ENCODE measurements around the gene VPS13C.

VPS13C gene

DNA sequence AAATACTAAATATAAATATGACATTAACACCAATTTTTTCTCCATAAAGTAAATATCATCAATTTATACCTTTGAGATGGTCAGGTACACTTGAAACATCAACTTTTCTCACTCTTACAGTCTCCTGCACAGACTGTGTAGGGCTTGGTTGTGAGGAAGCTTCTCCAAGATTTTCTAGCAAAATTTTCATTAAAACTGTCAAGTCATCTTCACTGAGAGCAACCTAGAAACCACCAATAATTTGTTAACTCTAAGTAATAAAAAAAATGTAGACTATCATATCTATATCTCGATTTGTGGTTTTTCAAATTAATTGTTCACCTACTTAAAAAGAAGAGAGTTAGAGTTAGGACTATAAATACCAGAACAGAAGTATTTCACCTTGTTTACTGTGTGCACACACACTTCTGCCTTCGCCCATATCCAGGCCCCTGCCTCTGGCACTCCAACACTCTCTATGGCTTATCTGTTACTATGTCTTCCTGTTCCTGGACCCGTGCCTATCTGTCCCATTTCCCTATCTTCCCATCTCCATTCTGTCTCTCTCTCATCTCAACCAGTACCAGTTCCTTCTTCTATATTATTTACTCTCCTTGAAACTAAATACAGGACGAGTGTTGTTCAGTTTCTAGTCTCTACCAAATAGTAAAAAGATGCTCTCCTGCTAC lies 123.6 kb downstream of the VPS13C start:
- DNase-seq, result no peak

DNA sequence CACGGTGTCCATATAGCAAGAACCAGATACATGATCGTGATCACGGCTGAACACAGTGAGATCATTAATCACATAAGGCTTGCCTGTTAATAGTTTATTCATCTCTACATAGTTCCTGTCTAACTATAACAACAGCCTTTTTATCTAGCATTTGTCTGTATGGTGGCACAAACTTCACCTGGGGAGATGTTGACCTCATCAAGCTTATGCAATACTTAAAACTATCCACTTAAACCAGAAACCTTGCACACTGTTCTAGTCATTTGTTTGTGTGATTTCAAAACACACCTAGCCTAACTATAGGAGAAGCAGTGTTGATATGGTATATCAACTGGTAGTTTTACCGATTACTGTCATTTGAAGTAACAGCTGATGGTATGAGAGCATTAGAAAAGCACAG lies 124.8 kb downstream of the VPS13C start:
- no peak for DNase-seq

DNA sequence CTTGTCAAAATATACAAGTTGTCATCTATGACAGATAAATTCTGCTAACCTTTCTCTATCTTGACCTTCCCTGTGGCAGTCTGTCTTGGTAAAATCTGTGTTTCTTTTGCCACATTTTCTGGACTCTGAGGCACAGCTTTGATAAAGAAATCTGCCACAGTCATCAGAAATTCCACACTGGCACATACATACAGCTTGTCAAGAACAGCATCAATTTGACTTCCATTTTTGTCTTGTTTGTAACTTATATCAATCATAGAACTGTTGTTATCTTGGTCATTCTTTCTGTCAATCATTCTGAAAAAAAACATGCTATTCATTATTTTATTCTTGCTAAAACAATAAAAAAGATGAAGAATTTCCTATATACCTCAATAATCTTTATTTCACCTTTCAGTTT lies 130.8 kb downstream of the VPS13C start:
- no peak for DNase-seq

DNA sequence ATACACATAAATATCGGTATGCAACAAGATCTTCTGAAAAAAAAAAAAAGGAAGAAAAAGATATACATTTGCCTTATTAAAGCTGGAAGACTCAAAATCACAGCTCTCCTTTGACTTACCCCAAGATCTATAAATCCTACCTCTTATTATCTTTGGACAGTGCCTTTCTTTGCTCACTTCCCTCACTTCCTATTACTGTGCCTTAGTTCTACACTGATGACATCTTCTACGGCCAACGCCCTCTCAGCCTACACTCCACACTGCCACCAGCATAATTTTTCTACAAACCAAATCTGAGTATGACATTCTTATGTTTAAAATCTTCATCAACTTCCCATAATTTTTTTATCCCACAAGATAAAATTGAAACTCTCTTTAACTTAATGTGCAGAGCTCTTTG lies 137.1 kb downstream of the VPS13C start:
- DNase-seq, result no peak

DNA sequence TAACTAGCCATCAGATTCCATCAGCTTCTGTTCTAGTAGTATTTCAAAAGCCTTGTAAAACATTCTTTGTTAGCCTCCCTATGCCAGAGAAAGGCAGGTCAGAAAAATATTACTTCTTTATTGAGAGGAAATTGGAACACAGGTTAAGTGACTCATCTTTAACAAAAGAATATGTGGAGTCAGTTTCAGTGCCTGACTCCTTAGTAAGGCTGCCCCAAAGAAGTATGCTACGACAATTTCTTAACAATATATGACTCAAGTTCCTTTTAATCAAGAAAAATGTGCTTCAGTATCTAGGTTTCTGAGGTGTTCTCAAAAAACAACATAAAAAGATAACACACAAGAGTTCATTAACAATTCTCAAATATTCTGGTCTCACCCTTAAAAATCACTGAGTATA lies 139.2 kb downstream of the VPS13C start:
- DNase-seq, result no peak

DNA sequence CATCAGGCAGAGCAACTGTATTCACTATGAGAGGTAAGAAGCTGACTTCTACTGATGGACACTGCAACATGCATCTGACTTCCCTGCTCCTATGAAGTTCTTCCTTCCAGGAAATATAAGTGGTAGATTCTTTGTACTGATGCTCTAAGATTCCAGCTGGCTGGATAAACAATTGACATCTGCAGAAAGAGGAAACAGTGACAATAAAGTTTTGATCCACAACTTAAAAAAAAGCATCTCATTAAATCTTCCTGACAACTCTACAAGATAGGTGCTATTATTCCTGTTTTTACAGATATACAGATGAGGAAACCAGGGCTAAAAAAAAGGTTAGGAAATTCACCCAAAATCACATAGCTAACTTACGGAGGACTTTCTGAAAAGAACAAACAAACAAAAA lies 142.8 kb downstream of the VPS13C start:
- no peak for DNase-seq

DNA sequence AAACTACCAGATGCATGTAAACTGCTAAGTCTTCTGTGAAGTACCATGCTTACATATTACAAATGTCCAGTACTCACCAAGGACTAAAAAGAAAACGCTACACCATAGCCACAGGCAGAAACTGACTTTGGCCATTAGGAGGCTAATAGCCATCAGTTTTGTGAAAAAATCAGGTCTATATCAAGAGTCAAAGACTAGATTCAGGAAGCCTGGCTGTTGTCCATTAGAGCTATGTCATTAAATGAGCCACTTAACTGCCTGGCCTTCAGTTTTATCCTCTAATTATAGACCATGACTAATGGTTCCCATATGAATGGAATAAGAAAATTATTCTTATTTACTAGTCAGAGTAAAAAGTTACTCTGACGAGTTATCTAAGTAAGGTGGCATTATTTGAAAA lies 144.1 kb downstream of the VPS13C start:
- no peak for DNase-seq

DNA sequence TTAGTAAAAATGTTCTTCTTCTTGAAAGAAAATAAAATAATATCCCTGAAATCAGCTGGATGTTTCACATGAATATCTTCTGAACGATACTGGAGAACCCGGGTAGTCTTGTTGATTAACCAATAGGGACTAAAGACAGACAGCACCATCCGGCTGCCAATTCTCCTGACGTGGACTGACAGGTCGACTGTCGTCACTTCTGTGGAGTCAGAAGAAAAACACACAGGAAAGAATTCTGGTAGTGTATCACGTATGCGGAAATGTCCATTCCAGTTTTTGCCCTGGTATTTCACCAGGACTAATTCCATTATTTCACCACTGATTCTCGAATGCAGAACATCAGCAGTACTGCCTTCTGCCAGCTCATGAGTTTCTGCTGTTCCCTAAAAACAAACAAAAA lies 144.6 kb downstream of the VPS13C start:
- DNase-seq, result no peak

DNA sequence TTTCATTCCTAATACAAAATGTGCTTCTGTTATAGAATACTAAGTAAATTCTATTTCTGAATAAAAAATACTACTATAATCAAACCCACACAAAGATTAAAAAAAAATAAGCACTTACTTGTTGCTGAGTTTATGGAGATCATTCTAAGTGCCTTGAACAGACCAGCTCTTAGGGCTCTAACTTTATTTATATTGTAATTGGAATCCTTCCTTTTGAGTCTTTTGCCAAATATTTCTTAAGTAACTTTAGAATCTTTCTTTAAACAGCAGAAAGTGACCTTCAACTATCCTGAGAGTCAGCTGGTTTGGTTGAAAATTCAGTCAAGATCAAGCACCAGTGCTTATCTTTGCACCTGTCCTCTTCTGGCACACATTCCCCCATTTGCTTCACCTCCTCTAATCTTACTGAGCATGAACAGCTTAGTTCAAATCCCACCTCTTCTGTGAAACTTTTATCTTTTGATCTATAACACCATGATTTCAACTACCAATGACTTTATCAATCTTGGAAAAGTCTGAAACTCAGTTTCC lies 149.3 kb downstream of the VPS13C start:
- no peak for DNase-seq

DNA sequence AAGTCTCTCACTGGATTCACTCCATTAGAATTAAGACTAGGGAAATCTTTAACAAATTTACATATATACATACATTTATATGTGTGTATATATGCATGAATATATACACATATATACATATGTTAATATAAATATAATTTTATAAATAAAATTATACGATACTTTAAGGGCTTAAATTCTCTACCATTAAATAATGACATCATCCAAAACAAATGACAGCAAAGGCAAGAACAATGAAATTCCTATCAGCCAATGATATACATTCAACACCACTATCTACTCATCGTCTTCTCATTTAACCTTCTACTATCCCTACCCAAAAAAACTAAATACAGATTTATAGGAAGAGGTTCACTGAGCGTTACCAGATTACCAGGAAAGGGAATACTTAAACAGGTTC lies 152.0 kb downstream of the VPS13C start:
- DNase-seq, result no peak

DNA sequence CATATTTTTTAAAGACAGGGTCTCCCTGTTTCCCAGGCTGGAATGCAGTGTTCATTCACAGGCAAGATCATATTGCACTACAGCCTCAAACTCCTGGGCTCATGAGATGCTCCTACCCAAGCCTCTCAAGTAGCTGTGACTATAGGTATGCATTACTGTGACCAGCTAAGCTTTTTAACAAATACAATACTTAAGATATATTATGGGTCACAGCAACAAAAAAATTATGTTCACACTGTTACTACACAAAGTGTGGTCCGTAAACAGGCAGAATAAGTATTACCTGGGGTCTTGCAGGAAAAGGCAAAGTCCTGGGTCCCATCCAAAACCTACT lies 152.5 kb downstream of the VPS13C start:
- no peak for DNase-seq

DNA sequence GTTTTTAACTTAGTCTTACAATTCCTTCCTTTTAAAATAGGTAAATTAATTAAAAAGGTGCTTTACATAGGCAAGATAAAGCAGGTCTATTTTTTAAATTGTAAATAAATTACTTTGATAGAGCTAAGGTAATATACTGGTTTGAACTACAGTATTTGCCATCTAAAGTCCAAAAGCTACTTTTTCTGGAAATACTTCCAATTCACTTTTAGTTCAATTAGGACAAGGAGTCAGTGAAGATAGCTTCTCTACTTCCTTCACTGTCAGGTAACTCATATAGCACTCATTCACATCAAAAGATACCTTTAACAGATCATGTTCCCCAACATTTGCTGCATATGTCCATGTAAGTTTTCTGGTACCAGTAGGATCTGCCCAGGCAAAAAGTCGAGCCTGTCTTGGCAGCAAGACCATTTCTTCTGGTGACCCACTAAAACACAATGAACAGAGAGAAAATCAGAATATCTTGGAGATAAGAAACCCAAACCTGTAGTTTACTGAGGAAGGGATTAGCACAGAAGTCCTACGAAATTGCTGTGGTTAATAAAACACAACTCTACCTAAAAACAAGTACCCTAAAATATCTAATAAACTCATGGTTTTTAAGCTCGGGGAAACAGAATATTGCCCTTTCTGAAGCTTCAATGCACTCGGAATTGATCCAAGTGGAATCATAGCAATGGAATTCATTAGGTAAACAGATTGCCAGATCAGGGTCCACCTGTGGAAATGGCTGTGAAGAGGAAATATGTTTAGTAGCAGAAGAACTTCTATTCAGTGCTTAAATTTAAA lies 153.1 kb downstream of the VPS13C start:
- no peak for DNase-seq

DNA sequence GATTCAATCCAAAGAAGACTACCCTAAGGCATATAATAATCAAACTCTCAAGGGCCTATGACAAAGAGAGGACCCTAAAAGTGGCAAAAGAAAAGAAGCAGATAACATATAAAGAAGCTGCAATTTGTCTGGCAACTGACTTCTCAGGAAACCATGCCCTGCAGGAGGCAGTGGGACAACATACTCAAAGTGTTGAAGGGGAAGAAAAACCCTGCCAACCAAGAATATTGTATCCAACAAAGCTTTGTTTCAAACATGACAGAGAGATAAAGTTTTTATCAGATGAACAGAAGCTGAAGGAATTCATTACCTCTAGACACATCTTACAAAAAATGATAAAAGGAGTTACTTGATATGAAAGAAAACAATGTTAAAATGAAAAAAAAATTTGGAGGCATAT lies 167.1 kb downstream of the VPS13C start:
- no peak for DNase-seq

DNA sequence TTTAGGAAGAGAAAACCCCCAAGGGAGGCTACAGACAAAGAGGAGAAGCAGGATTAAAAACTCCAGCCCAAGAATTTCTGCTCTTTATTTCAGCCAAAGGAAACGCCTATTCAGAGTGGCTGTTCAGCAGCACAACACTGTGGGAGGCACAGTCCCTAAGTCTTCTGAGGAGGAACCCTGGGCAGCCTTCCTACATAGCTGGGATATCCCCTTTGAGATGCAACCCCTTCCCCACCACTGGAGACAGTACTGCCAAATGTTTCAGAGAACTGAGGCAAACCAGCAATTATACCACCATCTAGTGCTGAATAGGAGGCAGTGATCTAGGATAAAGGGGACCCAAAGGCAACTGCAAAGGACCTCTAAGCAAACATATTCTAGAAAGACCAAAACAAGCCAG lies 168.1 kb downstream of the VPS13C start:
- no peak for DNase-seq

DNA sequence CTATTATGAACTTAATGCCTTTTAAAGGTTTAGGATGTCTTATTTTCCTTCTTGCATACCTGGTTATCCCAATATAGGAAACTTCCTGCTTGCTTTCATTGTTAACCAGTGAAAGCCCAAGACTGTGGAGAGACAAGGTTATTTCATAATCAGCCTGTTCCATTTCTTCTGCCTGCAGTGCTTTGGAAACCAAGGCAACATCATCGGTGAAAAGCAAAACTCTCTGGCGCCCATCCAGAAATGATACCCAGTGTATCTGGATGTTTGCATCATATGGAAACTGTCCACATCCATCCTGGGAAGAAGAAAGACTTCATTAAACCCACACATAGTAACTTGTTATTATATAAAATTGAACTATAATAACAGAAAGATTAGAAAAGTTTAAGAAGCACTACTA lies 170.1 kb downstream of the VPS13C start:
- DNase-seq, result peak; percentile 13

DNA sequence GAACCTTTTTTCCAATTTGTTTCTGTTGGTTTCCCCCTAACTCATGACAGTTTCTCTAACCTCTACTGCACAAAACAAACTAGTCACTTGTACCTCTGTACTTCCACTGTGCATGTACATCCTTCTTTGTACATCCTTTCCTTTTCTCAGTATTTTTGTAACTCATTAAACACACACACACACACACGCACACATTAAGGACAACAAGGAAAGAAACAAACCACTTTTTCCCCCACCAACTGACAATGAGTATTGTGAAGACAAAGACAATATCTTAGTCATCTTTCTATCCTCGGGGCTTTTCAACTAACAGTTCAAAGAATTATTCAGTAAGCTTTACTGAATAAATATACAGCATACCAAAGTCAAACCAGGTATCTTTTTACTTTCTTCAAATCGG lies 170.5 kb downstream of the VPS13C start:
- DNase-seq, result peak; percentile 45

DNA sequence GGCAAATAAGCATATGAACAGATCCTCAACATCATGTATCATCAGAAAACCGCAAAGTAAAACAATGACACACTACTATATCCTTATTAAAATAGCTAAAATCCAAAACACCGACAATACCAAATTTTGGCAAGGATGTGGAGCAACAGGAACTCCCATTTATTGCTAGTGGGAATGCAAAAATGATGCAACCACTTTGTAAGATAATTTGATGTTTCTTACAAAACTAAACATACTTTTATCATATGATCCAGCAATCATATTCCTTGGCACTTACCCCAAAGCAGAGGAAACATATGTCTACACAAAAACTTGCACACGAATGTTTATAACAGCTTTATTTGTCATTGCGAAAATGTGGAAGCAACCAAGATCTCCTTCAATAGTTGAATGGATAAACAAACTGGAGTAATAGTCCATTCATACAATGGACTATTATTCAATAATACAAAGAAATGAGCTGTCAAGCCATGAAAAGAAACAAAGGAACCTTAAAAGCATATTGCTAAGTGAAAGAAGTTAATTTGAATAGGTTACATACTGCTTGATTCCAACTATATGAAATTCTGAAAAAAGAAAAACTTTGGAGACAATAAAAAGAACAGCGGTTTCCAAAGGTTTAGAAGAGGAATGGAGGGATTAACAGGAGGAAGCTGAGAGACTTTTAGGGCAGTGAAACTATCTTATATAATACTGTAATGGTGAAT lies 172.0 kb downstream of the VPS13C start:
- no peak for DNase-seq

DNA sequence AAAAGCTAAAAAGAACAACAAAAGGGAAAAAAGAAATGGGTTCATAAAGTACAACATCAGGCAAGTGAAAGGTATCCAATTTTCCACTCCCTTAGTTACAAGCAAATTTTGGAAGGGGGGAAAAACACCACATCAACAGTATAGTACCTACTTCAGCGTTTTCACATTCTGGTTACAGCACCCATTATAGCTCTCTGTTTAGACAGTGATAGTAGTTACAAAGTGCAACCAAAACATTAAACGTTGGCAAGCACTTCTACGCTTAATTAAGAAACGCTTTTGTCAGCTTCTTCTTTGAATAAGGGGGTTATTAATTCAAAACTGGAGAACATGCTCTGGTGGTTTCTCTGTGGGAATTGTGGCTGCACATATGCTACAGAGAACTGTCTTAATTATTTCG lies 180.2 kb downstream of the VPS13C start:
- no peak for DNase-seq

DNA sequence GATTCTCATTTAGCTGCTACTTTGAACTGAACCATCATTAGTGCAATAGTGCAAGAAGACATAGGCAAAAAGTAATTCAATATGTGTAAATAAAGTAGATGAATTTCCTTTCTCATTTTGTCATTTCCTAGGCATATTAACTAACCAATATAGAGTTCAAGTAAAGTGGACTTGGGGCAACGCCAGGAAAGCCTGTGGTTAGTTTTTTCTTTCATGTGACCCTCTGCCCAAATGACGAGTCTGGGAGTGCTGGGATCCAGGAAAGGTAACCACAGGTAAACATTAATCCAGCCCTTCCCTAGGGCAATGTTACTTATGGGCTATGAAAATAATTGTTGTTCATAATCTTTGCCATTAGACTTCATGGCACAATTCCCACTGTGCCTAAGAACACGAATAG lies 181.0 kb downstream of the VPS13C start:
- DNase-seq, result no peak

DNA sequence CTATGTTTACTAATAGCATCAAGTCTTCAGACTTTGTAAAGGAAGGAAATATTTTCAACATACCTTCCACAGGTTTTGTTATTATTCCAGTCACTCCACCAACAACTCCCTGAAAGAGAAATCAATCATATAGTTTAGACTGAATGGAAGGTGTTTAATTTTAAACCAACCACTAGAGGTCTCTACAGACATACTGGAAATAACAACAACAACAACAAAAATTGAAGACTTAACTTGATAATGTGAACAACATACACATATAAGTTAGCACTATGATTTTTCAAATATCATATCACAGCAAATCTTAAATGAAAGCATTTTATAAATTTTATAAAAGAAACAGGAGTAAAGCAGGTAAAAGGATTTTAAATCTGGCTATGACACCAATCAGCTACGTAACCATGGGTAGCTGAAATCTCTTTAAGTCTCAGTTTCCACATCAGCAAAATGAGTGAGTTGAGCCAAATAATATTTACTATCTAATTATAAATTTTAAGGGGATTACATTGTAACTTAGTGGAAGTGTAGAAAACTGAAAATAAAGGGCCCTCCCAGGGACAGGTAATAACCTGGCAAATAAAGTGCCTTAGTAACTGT lies 188.2 kb downstream of the VPS13C start:
- peak; percentile 18 for DNase-seq

DNA sequence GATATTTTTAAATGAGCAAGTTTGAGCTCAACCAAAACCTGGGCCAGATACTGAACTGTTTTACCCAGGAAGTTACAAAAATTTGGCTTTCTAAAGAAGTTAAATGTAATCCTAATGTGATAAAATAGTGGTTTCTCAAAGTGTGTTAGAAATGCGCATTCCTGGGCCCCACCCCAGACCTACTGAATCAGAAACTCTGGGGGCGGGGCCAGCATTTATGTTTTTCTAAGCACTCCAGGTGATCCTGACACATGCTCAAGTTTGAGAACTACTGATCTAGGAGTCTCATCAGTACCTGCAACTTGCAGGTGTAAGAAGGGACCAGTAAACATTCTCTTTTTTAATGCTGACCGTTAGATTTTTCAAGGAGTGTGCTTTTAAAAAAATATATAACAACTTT lies 190.6 kb downstream of the VPS13C start:
- DNase-seq, result no peak

DNA sequence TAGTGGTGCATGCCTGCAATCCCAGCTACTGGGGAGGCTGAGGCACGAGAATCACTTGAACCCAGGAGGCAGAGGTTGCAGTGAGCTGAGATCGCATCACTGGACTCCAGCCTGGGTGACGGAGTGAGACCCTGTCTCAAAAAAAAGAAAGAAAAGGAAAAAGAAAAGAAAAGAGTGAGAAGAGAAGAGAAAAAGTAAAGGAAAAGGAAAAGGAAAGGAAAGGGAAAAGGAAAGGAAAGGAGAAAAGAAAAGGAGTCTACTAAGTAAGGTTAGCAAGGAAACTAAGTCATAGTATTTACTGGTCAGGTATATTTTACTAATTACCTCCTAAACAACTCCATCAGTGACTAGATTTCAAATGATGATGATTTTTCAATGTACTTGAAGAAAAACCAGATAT lies 198.3 kb downstream of the VPS13C start:
- no peak for DNase-seq

DNA sequence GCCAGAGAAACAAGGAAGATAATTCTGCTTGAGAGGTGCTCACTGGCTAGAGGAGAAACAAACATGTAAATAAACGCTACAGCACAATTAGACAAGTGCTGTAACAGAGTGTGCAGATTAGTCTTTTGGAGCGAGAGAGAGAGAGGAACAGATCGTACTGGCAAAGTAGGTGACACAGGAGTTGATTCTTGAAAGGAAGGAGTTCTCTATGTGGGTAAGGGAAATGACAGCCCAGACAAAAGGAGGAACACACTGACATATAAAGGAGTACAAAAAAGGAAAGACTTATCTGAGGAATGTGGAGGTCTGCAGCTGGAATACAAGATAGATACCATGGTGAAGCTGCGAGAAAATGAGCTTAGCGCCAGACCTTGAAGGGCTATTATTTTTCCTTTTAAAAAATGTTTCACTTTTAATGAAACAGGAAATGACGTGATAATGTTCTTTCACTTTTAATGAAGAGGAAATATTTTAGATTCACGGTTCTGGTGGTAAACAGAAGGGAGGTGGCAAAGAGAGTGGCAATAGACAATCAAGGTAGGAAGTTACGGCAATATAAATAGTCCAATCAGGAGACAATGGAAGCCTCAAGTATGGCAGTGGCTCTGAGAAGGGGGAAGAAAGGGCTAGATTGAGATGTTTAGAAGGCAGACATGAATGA lies 202.9 kb downstream of the VPS13C start:
- peak; percentile 46 for DNase-seq

Measured in activated CD4-positive, alpha-beta T cell treated with anti-CD3 and anti-CD28 coated beads, Interleukin-10, Interleukin-2, amounts not matched to agents 100 ng/mL and 50 ng/mL, durations not matched to agents 16 hours and 8 hours (primary cell).